AG09309 (cell line): Measurements from ENCODE around the gene LRMDA.

Source experiments
- DNase-seq: peaks from one replicate; pipeline ENCODE4 v3.0.0-alpha.2; 2010; ENCODE audit warnings: low read depth
- H3K4me3 ChIP-seq: 2 replicates; pipeline ENCODE4 v1.5.1; 2011; ENCODE audit warnings: mild to moderate bottlenecking, low read depth, low read length, moderate library complexity; ENCODE audit not compliant: control insufficient read depth
- TF ChIP-seq, protein P1 (sequence below): IDR thresholded peaks from 2 replicates; pipeline ENCODE4 v1.5.1; 2011; ENCODE audit warnings: mild to moderate bottlenecking, low read depth, low read length, inconsistent platforms; ENCODE audit not compliant: insufficient read depth, control insufficient read depth; ENCODE audit errors: missing control alignments

Gene LRMDA

DNA sequence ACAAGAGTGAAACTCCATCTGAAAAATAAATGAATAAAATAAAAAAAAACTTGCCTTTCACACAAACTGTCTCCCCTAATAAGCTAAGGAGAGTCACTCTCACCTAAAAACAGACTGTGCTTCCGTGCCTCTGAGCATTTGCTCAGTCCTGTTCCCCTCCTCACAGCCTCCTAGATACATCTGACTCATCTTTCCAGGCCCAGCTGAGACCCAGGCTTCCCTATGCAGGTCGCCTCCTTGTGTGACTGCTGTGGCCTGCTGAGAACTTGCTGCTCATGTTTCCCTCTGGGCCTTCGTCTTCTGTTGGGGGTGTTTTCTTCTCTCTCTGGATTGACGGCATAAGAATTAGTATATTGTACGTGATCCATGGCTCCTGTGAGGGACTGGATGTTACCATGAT, 777.7 kb downstream of the LRMDA start:
- no peak overlapping the region for H3K4me3 ChIP-seq
- DNase-seq, result no peak
- TF ChIP-seq, protein P1, sequence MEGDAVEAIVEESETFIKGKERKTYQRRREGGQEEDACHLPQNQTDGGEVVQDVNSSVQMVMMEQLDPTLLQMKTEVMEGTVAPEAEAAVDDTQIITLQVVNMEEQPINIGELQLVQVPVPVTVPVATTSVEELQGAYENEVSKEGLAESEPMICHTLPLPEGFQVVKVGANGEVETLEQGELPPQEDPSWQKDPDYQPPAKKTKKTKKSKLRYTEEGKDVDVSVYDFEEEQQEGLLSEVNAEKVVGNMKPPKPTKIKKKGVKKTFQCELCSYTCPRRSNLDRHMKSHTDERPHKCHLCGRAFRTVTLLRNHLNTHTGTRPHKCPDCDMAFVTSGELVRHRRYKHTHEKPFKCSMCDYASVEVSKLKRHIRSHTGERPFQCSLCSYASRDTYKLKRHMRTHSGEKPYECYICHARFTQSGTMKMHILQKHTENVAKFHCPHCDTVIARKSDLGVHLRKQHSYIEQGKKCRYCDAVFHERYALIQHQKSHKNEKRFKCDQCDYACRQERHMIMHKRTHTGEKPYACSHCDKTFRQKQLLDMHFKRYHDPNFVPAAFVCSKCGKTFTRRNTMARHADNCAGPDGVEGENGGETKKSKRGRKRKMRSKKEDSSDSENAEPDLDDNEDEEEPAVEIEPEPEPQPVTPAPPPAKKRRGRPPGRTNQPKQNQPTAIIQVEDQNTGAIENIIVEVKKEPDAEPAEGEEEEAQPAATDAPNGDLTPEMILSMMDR, result no peak

DNA sequence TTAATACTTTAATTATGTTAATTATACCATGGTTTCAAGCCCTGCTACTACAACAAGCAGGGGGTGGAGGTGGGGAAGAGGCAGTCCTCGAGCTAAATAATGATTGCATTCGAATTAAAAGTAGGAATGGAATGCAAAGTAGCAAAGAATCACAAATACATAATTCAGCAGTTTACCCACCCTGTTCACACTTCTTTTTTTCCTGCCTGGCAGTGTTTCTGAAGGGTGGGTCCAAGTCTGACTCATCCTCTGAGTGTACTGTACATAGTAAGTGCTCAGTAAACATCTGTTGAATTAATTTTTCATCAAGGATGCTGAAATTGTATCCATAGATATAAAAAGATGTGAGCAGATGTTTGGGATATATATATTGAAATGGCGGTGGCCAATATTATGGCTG, 778.8 kb downstream of the LRMDA start:
- DNase-seq, result no peak
- TF ChIP-seq, protein P1, result no peak
- H3K4me3 ChIP-seq, result no peak overlapping the region

DNA sequence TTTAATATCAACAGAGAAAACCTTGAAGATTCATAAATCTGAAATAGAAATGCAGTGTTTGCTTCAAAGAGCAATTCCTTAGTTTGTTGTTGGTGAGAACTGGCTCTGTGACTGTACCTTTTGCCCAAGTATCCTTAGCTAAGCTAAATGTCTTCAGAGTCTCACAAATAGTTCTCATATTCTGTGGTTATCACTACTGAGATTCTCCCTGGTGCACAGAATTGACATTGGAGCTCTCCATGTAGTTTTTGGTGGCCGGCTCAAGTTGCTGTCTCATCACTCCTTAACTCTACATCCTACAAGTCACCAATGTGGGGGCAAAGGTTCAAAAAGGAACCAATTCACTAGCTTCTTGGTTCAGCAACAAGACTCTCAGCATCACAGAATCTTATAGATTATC, 780.3 kb downstream of the LRMDA start:
- DNase-seq, result no peak
- TF ChIP-seq, protein P1, result no peak
- H3K4me3 ChIP-seq, result no peak overlapping the region

DNA sequence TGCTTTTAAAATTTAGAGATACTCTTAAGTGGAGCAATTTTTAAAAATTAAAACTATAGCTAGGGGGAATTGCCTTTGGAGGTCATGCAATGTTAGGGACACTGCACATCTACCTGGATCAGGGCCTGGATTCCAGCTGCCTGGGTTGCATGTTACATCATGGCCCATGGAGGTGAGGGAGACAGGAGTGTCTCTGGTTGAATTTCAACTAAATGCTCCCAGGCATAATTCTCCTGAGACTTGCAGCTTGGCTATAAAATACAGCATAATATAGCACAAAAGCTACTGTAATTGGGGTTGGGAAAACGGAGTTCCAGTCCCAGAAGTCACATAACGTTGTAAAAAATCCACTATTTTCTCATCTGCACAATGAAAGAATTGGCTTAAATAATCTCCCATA, 782.5 kb downstream of the LRMDA start:
- TF ChIP-seq, protein P1, result no peak
- DNase-seq, result no peak
- H3K4me3 ChIP-seq, result no peak overlapping the region

DNA sequence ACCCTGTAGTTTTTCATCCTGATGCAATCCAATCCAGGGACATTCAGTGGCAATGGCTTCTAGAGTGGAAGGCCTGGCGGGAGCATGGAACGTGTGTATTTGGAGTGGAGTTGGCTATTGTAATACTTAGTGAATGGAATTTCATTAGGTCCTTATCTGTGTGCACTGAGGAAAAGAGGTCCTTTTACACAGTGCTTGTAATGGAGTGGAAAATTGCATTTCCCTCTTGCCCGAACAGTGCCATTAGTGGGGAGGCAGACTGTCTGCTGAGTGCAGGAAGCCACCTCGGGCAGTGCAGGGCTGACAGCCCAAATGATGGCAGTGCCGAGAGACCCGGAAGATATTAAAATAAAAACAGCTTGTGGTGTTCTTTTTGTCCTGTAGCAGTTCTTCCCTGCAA, 786.6 kb downstream of the LRMDA start:
- no peak for DNase-seq
- H3K4me3 ChIP-seq, result no peak overlapping the region
- TF ChIP-seq, protein P1, result no peak

DNA sequence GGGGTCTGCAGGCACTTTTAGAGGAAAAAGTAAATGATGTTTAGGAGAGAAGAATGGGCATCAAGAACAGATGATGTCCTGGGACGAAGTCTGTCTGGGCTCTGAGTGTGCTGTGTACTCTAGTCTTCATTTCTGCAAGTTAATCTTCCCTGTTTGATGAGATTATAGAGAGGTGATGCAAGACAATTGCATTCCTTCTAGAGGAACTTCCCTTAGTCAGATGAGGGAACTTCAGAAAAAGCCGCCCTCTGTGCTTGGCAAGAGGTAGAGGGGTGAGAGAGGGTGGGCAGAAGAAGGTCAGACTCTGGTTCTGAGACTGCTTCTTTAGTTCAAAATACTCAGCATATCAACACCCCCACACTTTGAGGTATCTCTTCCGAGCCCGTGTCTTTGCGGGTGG, 797.9 kb downstream of the LRMDA start:
- no peak overlapping the region for H3K4me3 ChIP-seq
- TF ChIP-seq, protein P1, result no peak
- no peak for DNase-seq

DNA sequence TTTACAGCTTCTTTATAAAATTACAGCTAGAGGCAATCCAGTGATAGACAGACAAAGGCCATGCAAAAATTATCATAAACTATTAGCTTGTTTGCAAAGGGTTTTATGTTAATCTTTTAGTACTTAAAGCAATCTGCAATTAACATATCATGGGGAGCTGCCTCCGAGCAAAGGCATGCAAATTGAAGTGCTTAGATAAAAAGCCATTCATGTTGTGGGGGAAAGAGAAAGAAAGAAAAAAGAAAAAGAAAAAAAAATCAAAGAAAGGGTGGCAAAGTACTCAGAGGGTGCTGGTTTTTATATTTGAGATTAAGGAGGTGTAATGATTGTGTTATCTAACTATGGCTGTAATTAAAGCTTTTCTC, 799.5 kb downstream of the LRMDA start:
- TF ChIP-seq, protein P1, result no peak
- no peak overlapping the region for H3K4me3 ChIP-seq
- no peak for DNase-seq
